ENCODE data around the gene CCT8. TPM values are rescaled to one million over a fixed set of nuclear protein-coding genes. Genes with fewer than 3 reads are reported as not detected.
A peak's percentile ranks its signal among the peaks of the same experiment; 100 is the strongest.

The CCT8 gene
- polyA plus RNA-seq, 1 of the 3 experiments (the other 2 are of a cell fraction) = 102 TPM

DNA sequence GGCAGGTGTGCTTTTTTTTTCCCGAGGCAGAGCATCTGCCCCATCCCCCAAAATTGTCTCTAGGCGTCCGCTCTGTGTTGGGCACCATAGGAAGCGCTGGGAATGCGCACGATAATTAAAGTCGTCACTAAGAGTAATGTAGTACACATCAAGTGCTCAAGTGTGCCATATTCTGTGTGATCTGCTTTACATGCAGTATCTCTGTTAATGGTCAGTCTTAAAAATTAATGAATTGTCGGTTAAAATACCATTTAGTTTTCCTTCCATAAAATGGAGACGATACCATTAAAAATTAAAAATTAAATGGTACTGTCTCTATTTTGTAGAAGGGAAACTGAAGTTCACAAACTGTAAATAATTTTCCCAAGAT, 544 bp upstream of the CCT8 start:
- TF ChIP-seq NFIC (IDR thresholded peaks at IDR 0.05; ENCODE audit: borderline replicate concordance) = no peak
- TF ChIP-seq, protein P1, sequence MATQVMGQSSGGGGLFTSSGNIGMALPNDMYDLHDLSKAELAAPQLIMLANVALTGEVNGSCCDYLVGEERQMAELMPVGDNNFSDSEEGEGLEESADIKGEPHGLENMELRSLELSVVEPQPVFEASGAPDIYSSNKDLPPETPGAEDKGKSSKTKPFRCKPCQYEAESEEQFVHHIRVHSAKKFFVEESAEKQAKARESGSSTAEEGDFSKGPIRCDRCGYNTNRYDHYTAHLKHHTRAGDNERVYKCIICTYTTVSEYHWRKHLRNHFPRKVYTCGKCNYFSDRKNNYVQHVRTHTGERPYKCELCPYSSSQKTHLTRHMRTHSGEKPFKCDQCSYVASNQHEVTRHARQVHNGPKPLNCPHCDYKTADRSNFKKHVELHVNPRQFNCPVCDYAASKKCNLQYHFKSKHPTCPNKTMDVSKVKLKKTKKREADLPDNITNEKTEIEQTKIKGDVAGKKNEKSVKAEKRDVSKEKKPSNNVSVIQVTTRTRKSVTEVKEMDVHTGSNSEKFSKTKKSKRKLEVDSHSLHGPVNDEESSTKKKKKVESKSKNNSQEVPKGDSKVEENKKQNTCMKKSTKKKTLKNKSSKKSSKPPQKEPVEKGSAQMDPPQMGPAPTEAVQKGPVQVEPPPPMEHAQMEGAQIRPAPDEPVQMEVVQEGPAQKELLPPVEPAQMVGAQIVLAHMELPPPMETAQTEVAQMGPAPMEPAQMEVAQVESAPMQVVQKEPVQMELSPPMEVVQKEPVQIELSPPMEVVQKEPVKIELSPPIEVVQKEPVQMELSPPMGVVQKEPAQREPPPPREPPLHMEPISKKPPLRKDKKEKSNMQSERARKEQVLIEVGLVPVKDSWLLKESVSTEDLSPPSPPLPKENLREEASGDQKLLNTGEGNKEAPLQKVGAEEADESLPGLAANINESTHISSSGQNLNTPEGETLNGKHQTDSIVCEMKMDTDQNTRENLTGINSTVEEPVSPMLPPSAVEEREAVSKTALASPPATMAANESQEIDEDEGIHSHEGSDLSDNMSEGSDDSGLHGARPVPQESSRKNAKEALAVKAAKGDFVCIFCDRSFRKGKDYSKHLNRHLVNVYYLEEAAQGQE (IDR thresholded peaks at IDR 0.05; ENCODE audit: low read depth, low read length) = no peak
- Histone ChIP-seq H3K36me3 (replicated peaks in 1 of 2; ENCODE audit: control insufficient read depth in 1 of 2, insufficient read depth in 2 of 2, low read length in 1 of 2) (peaks cover 17 to 19% of the 10 kb centered on the region in 2 experiments), H3K4me1 (ENCODE audit: control insufficient read depth in 1 of 2, insufficient read depth in 2 of 2, low read depth in 1 of 2, low read length in 1 of 2) (peaks cover 12 to 16% of the 10 kb centered on the region in 2 experiments; a peak in 3 of 4 replicates), H3K79me2 (ENCODE audit: insufficient read depth) (peaks cover 45% of the 10 kb centered on the region), H3K4me3 (ENCODE audit: low read depth in 2 of 2, low read length in 1 of 2) (peak overlapping the region; percentile 97 to 100), H3K27ac (ENCODE audit: low read depth in 2 of 2, low read length in 1 of 2) (peak overlapping the region; percentile 90 to 95), H4K20me1 (ENCODE audit: insufficient read depth) (peaks cover 29% of the 10 kb centered on the region), H2AFZ (ENCODE audit: low read depth) (peak overlapping the region; percentile 89), H3K9ac (peak overlapping the region; percentile 97), H3K9me3 (no peaks in the 10 kb centered on the region), H3K4me2 (peak overlapping the region; percentile 75), H3K9me2 (no peaks in the 10 kb centered on the region), H3K27me3 (ENCODE audit: insufficient read depth) (no peaks in the 10 kb centered on the region), H3F3A (replicated peaks; ENCODE audit: insufficient read depth) (peaks cover 13% of the 10 kb centered on the region)
- 2% methylated on average over 9 of the region's 9 CpGs for WGBS (ENCODE audit: low lambda C conversion rate)
- CTCF ChIA-PET = interaction anchor here (0.6 to 1.6 kb wide), 2 partner anchors 14 to 55 kb away, joined by 3 read pairs; no protein-coding TSS in a partner anchor
- DNase-seq = no peak
- POLR2A ChIA-PET = interaction anchor here (0.8 to 2.5 kb wide), 4 partner anchors 14 to 71 kb away, joined by 3 to 12 read pairs (median 6); partner anchors contain the start of genes RWDD2B and USP16

- no peaks in the 10 kb centered on the region for H3K9me2 ChIP-seq
- peak overlapping the region; percentile 97 for H3K9ac ChIP-seq
- H3K4me1 ChIP-seq (ENCODE audit: control insufficient read depth in 1 of 2, insufficient read depth in 2 of 2, low read depth in 1 of 2, low read length in 1 of 2) = peaks cover 12 to 16% of the 10 kb centered on the region in 2 experiments; a peak in 3 of 4 replicates
- H3F3A ChIP-seq (replicated peaks; ENCODE audit: insufficient read depth) = peaks cover 19% of the 10 kb centered on the region
- H3K4me2 ChIP-seq = peak overlapping the region; percentile 81
- H3K9me3 ChIP-seq = no peaks in the 10 kb centered on the region
- ChIA-PET POLR2A (interaction anchor here (2.5 kb wide), 1 partner anchor 70 kb away, joined by 12 read pairs; no protein-coding TSS in a partner anchor), CTCF (no interaction called here)
- no peaks in the 10 kb centered on the region for H3K27me3 ChIP-seq (ENCODE audit: insufficient read depth)
- H3K27ac ChIP-seq (ENCODE audit: low read depth in 2 of 2, low read length in 1 of 2) = peak overlapping the region; percentile 90 to 92
- DNase-seq = peak; percentile 26
- H4K20me1 ChIP-seq (ENCODE audit: insufficient read depth) = peaks cover 29% of the 10 kb centered on the region
- H3K36me3 ChIP-seq (replicated peaks in 1 of 2; ENCODE audit: control insufficient read depth in 1 of 2, insufficient read depth in 2 of 2, low read length in 1 of 2) = peaks cover 29 to 31% of the 10 kb centered on the region in 2 experiments
- H3K4me3 ChIP-seq (ENCODE audit: low read depth in 2 of 2, low read length in 1 of 2) = peak overlapping the region; percentile 97 to 100
- H2AFZ ChIP-seq (ENCODE audit: low read depth) = peak overlapping the region; percentile 77; the same call in 1 of the 2 replicates
- TF ChIP-seq RAD21 (IDR thresholded peaks at IDR 0.05; ENCODE audit: low read length) (no peak), GATA2 (CRISPR knock-in tag; IDR thresholded peaks at IDR 0.05) (no peak), PBX3 (IDR thresholded peaks at IDR 0.05) (no peak), EZH2phosphoT487 (IDR thresholded peaks at IDR 0.05; ENCODE audit: borderline replicate concordance, low read depth) (no peak), SMC3 (IDR thresholded peaks at IDR 0.05; ENCODE audit: low read depth, low read length) (no peak), FOXJ3 (CRISPR knock-in tag; IDR thresholded peaks at IDR 0.05) (no peak), SIN3A (IDR thresholded peaks at IDR 0.05; ENCODE audit: borderline replicate concordance, low read depth, low read length) (0 out of 2 replicates have a peak, but pooled peaks have one; percentile 51), ZBTB33 (IDR thresholded peaks at IDR 0.05; ENCODE audit: borderline replicate concordance, low read depth) (no peak), TCF12 (IDR thresholded peaks at IDR 0.05) (no peak), MXI1 (IDR thresholded peaks at IDR 0.05; ENCODE audit: low read depth, low read length) (peak; percentile 80)
- TF ChIP-seq, protein P2, sequence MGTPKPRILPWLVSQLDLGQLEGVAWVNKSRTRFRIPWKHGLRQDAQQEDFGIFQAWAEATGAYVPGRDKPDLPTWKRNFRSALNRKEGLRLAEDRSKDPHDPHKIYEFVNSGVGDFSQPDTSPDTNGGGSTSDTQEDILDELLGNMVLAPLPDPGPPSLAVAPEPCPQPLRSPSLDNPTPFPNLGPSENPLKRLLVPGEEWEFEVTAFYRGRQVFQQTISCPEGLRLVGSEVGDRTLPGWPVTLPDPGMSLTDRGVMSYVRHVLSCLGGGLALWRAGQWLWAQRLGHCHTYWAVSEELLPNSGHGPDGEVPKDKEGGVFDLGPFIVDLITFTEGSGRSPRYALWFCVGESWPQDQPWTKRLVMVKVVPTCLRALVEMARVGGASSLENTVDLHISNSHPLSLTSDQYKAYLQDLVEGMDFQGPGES (IDR thresholded peaks at IDR 0.05; ENCODE audit: low read depth, low read length) = no peak
- under 1% methylated on average over 13 of the region's 13 CpGs for WGBS (ENCODE audit: low lambda C conversion rate)
- H3K79me2 ChIP-seq (ENCODE audit: insufficient read depth) = peaks cover 54% of the 10 kb centered on the region
Observed at GRCh38 chr21:29072873-29073221, 601 bp downstream of the CCT8 start.
